K562 (cell line): ENCODE measurements around the gene ABCB9. TPM values are rescaled to one million over a fixed set of nuclear protein-coding genes. Genes with fewer than 3 reads are reported as not detected.

Experiments
- ARID1B ChIP-seq: fragments of 450-650 bp; IDR thresholded peaks from 2 replicates; pipeline ENCODE4 v1.6.1; 2016; ENCODE audit warnings: antibody characterized with exemption, mild to moderate bottlenecking, inconsistent platforms
- DACH1 ChIP-seq: fragments of 450-650 bp; IDR thresholded peaks from 2 replicates; pipeline ENCODE4 v1.6.1; 2018; ENCODE audit not compliant: partially characterized antibody
- EP300 ChIP-seq: IDR thresholded peaks from 2 replicates; pipeline ENCODE4 v1.6.1; 2012; ENCODE audit warnings: low read length, improper control_type of control experiment
- GATAD2A ChIP-seq: fragments of 450-650 bp; IDR thresholded peaks from 2 replicates; pipeline ENCODE4 v1.6.1; 2017
- LCOR ChIP-seq: sonication (generic); formaldehyde crosslinking; IDR thresholded peaks from 2 replicates; pipeline ENCODE4 v1.8.0; 2022; ENCODE audit warnings: mild to moderate bottlenecking, missing genetic modification reagents
- MCM2 ChIP-seq: fragments of 450-650 bp; IDR thresholded peaks from 2 replicates; pipeline ENCODE4 v1.6.1; 2017; ENCODE audit warnings: low read depth, mild to moderate bottlenecking
- SMARCC2 ChIP-seq: fragments of 450-650 bp; IDR thresholded peaks from 2 replicates; pipeline ENCODE4 v1.6.1; 2017; ENCODE audit warnings: antibody characterized with exemption, moderate library complexity, mild to moderate bottlenecking, low read depth
- TAF1 ChIP-seq: IDR thresholded peaks from 2 replicates; pipeline ENCODE4 v1.6.1; 2011; ENCODE audit warnings: mild to moderate bottlenecking, low read length, moderate library complexity; ENCODE audit not compliant: insufficient read depth, control insufficient read depth, severe bottlenecking; ENCODE audit errors: extremely low read depth
- ZBED1 ChIP-seq: IDR thresholded peaks from 2 replicates; pipeline ENCODE4 v1.6.1; 2014
- ZEB2 ChIP-seq: fragments of 450-650 bp; IDR thresholded peaks from 2 replicates; pipeline ENCODE4 v1.6.1; 2016
- polyA plus RNA-seq, 8 experiments: library from polyadenylated mRNA; depleted of rRNA in 4 of 8; stranded (reverse) in 5 of 8; unstranded in 3 of 8; fragments of >200 nt; fragmentation: Nextera tagmentation in 2 of 8; fragmentation: Illumina TruSeq in 1 of 8; extraction: Ambion mirVana in 2 of 8; extraction: Trizol in 1 of 8; gene quantifications; 2 replicates each; pipeline versions ENCODE4 v1.2.1 to v1.2.3, GENCODE V29; 2011 to 2014; ENCODE audit warnings: inconsistent platforms in 1 of 8, missing spikeins in 1 of 8
- total RNA-seq, 7 experiments: library from RNA; depleted of rRNA in 6 of 7; stranded (reverse); fragments of >200 nt in 6 of 7; fragmentation: Illumina TruSeq in 2 of 7; extraction: Trizol in 2 of 7; gene quantifications; 2 replicates each; pipeline versions ENCODE4 v1.2.1 to v1.2.3, GENCODE V29; 2011 to 2021; ENCODE audit warnings: low replicate concordance in 1 of 7
- TF ChIP-seq, protein P1 (sequence below), 2 experiments: fragments of 450-650 bp; formaldehyde crosslinking in 1 of 2; IDR thresholded peaks; 2 replicates each; pipeline versions ENCODE4 v1.4.0 to v1.6.1; 2014 to 2020; ENCODE audit warnings: mild to moderate bottlenecking in 2 of 2, borderline replicate concordance in 1 of 2, low read depth in 1 of 2

The ABCB9 gene
- total and polyA plus RNA-seq, 9 of the 15 experiments (the other 6 are each of a cell fraction or from before 2014, with no cell fraction given) = 0.20 to 12.6 (median 6.2) TPM

DNA sequence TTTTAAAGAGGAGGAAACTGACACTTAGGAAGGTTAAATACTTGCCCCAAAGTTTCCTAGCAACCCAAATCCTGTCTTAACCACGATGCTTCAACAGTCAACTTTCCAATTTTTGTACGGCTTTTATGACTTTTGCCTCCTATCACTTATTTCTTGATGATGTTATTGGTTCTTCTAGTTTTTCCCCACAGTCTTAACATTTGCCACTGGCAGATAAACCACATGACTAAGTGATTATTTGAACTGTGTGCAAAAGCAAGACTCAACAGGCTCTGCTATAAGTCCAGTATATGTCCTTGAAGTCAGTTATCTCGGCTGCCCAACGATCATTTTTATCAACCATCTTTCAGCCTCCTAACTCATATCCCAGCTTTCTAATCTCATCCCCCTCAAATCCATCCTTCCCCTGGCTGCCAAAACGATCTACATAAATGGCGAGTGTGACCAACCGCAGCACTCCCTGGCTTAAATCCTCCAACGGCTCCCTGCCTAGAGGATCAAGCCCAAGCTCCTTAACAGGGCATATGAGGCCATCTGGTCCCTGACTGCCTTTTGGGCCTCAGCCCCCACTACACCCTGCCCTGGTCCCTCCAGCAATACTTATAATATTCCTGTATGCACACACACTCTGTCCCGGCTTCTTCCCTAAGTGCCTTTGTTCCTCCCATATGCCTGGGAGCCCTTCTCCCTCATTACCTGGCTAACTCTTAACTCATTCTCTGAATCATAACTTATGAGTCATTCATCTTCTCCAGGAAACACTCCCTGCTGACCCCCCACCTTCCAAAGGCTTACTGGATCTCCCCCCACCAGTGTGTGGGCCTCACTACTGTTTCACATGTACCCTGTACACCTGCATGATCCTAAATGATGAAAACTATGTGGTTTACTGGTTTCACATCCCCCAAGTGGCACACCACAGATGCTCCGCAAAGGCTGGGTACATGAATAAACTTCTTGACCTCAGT lies 79.1 kb downstream of the ABCB9 start (continued):
- TF ChIP-seq, protein P1, sequence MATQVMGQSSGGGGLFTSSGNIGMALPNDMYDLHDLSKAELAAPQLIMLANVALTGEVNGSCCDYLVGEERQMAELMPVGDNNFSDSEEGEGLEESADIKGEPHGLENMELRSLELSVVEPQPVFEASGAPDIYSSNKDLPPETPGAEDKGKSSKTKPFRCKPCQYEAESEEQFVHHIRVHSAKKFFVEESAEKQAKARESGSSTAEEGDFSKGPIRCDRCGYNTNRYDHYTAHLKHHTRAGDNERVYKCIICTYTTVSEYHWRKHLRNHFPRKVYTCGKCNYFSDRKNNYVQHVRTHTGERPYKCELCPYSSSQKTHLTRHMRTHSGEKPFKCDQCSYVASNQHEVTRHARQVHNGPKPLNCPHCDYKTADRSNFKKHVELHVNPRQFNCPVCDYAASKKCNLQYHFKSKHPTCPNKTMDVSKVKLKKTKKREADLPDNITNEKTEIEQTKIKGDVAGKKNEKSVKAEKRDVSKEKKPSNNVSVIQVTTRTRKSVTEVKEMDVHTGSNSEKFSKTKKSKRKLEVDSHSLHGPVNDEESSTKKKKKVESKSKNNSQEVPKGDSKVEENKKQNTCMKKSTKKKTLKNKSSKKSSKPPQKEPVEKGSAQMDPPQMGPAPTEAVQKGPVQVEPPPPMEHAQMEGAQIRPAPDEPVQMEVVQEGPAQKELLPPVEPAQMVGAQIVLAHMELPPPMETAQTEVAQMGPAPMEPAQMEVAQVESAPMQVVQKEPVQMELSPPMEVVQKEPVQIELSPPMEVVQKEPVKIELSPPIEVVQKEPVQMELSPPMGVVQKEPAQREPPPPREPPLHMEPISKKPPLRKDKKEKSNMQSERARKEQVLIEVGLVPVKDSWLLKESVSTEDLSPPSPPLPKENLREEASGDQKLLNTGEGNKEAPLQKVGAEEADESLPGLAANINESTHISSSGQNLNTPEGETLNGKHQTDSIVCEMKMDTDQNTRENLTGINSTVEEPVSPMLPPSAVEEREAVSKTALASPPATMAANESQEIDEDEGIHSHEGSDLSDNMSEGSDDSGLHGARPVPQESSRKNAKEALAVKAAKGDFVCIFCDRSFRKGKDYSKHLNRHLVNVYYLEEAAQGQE (IDR thresholded peaks at IDR 0.05; ENCODE audit: borderline replicate concordance) = peak; percentile 21; the same call in 1 of the 2 replicates
- TF ChIP-seq, protein P1 (CRISPR knock-in tag; IDR thresholded peaks at IDR 0.05; ENCODE audit: low read depth) = no peak
- TF ChIP-seq EP300 (peak; percentile 93), ZEB2 (peak; percentile 76; the same call in 1 of the 2 replicates), DACH1 (peak; percentile 16), ARID1B (peak; percentile 96), ZBED1 (0 out of 2 replicates have a peak, but pooled peaks have one; percentile 44), GATAD2A (peak; percentile 77; the same call in 1 of the 2 replicates), LCOR (peak; percentile 81), TAF1 (no peak), MCM2 (no peak), SMARCC2 (peak; percentile 43; the same call in 1 of the 2 replicates)
